Measurements from ENCODE around the gene HMGN1.

The HMGN1 gene

GRCh38 chr21:39314143-39315027, 34.5 kb downstream of the HMGN1 start:
- Histone ChIP-seq H3K36me3 (peaks cover 7% of the 10 kb centered on the region), H3K27ac (peak overlapping the region; percentile 95), H3K9me3 (no peaks in the 10 kb centered on the region), H3K4me1 (ENCODE audit: control insufficient read depth in 1 of 2, insufficient read depth in 1 of 2, low read depth in 1 of 2, low read length in 1 of 2) (peaks cover 13 to 21% of the 10 kb centered on the region in 2 experiments), H3K4me3 (ENCODE audit: low read depth in 1 of 2, low read length in 1 of 2) (peak overlapping the region; percentile 88 to 99), H3K27me3 (no peaks in the 10 kb centered on the region)
- TF ChIP-seq, protein P1, sequence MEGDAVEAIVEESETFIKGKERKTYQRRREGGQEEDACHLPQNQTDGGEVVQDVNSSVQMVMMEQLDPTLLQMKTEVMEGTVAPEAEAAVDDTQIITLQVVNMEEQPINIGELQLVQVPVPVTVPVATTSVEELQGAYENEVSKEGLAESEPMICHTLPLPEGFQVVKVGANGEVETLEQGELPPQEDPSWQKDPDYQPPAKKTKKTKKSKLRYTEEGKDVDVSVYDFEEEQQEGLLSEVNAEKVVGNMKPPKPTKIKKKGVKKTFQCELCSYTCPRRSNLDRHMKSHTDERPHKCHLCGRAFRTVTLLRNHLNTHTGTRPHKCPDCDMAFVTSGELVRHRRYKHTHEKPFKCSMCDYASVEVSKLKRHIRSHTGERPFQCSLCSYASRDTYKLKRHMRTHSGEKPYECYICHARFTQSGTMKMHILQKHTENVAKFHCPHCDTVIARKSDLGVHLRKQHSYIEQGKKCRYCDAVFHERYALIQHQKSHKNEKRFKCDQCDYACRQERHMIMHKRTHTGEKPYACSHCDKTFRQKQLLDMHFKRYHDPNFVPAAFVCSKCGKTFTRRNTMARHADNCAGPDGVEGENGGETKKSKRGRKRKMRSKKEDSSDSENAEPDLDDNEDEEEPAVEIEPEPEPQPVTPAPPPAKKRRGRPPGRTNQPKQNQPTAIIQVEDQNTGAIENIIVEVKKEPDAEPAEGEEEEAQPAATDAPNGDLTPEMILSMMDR (IDR thresholded peaks at IDR 0.05) = no peak

GRCh38 chr21:39313571-39314142, 35.2 kb downstream of the HMGN1 start, which contains the start of gene BRWD1:
TSS of gene BRWD1 (minus strand) at chr21:39313632. CDS start at chr21:39313491, 141 bp downstream.
- H3K27me3 ChIP-seq = no peaks in the 10 kb centered on the region
- H3K4me3 ChIP-seq (ENCODE audit: low read depth in 1 of 2, low read length in 1 of 2) = peak within 1 kb of the TSS; percentile 88 to 99
- TF ChIP-seq, protein P1 (IDR thresholded peaks at IDR 0.05) = peak; percentile 16
- peak within 1 kb of the TSS; percentile 95 for H3K27ac ChIP-seq
- H3K9me3 ChIP-seq = no peaks in the 10 kb centered on the region
- peaks cover 7% of the 10 kb centered on the region for H3K36me3 ChIP-seq
- peaks cover 13 to 21% of the 10 kb centered on the region in 2 experiments for H3K4me1 ChIP-seq (ENCODE audit: control insufficient read depth in 1 of 2, insufficient read depth in 1 of 2, low read depth in 1 of 2, low read length in 1 of 2)

DNA sequence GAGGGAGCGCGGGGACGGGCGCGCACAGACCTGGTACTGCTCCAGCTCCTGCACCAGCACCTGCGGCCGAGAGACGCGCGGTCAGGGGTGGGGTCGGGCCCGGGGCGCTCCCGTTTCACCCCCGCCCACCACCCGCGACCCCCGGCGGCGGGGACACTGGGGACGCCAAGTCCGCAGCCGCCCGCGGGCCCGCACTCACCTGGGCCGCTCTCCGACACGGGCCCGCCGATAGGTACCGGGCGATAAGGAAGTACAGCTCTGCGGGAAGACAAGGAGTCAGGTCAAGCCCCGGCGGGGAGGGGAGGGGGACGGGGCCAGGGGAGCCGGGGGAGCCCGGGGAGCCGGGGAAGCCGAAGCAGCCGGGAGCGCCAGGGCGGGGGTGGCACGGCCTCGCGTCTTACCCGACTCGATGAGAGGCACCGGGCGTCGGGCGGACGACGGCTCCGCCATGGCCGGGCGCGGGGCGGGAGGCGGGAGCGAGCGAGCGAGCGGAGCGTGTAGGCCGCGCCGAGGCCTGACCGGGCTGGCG, 35.8 kb downstream of the HMGN1 start:
- Histone ChIP-seq H3K27ac (peak overlapping the region; percentile 95), H3K9me3 (no peaks in the 10 kb centered on the region), H3K4me3 (ENCODE audit: low read depth in 1 of 2, low read length in 1 of 2) (peak overlapping the region; percentile 88 to 99), H3K4me1 (ENCODE audit: control insufficient read depth in 1 of 2, insufficient read depth in 1 of 2, low read depth in 1 of 2, low read length in 1 of 2) (peaks cover 13 to 21% of the 10 kb centered on the region in 2 experiments), H3K36me3 (peaks cover 7% of the 10 kb centered on the region), H3K27me3 (no peaks in the 10 kb centered on the region)
- TF ChIP-seq, protein P1 (IDR thresholded peaks at IDR 0.05) = no peak

- TF ChIP-seq, protein P1 (IDR thresholded peaks at IDR 0.05) = peak; percentile 9
- peak overlapping the region; percentile 95 for H3K27ac ChIP-seq
- no peaks in the 10 kb centered on the region for H3K27me3 ChIP-seq
- H3K9me3 ChIP-seq = no peaks in the 10 kb centered on the region
- H3K4me1 ChIP-seq (ENCODE audit: control insufficient read depth in 1 of 2, insufficient read depth in 1 of 2, low read depth in 1 of 2, low read length in 1 of 2) = peaks cover 13 to 16% of the 10 kb centered on the region in 2 experiments
- H3K36me3 ChIP-seq = peaks cover 14% of the 10 kb centered on the region
- peak overlapping the region; percentile 88 to 99 for H3K4me3 ChIP-seq (ENCODE audit: low read depth in 1 of 2, low read length in 1 of 2)
Measured at GRCh38 chr21:39312112-39313041, 36.5 kb downstream of the HMGN1 start.

DNA sequence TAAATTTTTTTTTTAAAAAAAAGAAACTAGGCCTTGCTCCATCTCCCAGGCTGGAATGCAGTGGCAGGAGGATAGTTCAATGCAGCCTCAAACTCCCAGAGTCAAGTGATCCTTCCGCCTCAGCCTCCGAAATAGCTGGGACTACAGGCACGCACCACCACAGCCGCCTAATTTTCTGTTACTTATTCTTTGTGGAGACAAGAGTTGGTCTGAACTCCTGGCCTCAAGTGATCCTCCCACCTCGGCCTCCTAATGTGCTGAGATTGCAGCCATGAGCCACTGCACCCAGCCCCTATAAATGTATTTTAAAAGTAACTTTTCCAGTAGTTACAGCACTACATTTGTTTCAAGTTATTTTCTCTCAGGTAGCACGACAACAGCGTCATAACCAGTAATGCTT, 37.7 kb downstream of the HMGN1 start:
- Histone ChIP-seq H3K4me3 (ENCODE audit: low read depth in 1 of 2, low read length in 1 of 2) (no peak overlapping the region), H3K27me3 (no peaks in the 10 kb centered on the region), H3K36me3 (peaks cover 15% of the 10 kb centered on the region), H3K4me1 (ENCODE audit: control insufficient read depth in 1 of 2, insufficient read depth in 1 of 2, low read depth in 1 of 2, low read length in 1 of 2) (peaks cover 13 to 15% of the 10 kb centered on the region in 2 experiments), H3K9me3 (no peaks in the 10 kb centered on the region), H3K27ac (no peak overlapping the region)
- TF ChIP-seq, protein P1 (IDR thresholded peaks at IDR 0.05) = no peak
